ENCODE results near the gene SLC1A4.

The SLC1A4 gene

DNA sequence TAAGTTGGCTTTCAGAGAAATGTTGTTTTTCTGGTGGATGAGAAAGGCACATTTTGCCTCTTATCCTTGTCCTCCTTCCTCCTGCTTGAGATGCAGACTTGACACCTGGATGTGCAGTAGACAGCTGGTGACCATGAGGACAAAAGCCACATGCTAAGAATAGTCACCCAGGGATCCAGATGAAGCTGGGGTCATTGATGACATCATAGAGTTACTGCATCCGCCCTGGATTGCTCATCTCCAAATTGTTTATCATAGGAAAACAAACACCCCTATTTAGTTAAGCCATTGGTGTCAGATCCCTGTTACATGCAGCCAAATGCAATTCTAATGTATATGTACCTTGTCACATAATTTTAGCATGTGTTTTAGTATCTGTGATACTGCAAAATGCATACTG lies 16.3 kb upstream of the SLC1A4 start:
- Mint-ChIP-seq H3K27ac (no peak overlapping the region), H3K36me3 (ENCODE audit: insufficient read depth) (no peaks in the 10 kb centered on the region), H3K4me3 (no peak overlapping the region), H3K9me3 (no peaks in the 10 kb centered on the region), H3K27me3 (no peaks in the 10 kb centered on the region), H3K4me1 (ENCODE audit: low read depth in 2 of 2) (no peaks in the 10 kb centered on the region)
- no peak for ATAC-seq (replicated peaks)
- DNase-seq = no peak

DNA sequence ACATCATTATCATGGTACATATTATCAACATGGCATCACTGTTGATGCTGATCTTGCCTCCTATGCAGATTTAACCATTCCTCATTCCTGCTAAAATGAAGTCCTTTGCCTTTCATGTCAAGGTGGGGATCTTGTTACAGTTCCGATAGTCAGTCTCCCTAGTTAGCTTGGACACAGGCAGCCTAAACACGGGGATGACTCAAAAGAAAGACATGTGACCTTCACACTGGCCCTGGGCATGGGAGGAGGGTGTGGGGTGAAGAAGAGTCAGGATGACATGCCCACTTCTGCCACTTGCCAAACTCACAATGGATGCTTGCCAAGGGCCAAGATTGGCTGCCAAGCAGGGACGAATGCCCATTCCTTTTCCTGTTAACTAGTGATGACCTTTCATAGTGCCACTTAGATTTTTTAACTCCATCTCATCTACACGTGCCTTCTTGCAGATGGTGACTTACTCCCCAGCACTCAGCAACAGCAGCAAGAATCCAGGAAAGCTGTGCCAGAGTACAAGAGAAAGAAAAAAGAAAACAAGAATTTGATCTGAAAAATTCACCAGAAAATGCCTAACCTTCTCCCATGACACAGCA lies 13.9 kb upstream of the SLC1A4 start:
- Mint-ChIP-seq H3K36me3 (ENCODE audit: insufficient read depth) (no peaks in the 10 kb centered on the region), H3K27me3 (no peaks in the 10 kb centered on the region), H3K4me3 (no peak overlapping the region), H3K9me3 (no peaks in the 10 kb centered on the region), H3K4me1 (ENCODE audit: low read depth in 2 of 2) (no peaks in the 10 kb centered on the region), H3K27ac (peak overlapping the region in 1 of 2 donors; percentile 51)
- ATAC-seq (replicated peaks) (no peak), DNase-seq (no peak)

DNA sequence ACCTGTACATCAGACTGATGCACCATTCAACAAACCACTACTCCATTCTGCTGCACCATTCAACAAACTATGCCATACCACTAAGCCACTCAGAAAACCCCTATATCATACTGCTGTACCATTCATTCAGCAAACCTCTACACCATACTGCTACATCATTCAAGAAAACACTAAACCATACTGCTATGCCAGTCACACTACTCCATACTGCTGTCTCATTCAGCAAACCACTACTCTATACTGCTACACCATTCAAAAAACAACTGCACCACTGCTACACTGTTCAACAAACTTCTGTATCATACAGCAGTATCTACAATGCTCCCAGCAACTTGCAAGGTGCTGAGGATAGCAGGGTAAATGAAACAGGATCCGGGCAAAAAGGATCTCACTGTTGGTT lies 12.9 kb upstream of the SLC1A4 start:
- no peak overlapping the region for H3K27ac Mint-ChIP-seq
- H3K4me3 Mint-ChIP-seq = no peak overlapping the region
- no peaks in the 10 kb centered on the region for H3K4me1 Mint-ChIP-seq (ENCODE audit: low read depth in 2 of 2)
- H3K36me3 Mint-ChIP-seq (ENCODE audit: insufficient read depth) = no peaks in the 10 kb centered on the region
- no peaks in the 10 kb centered on the region for H3K27me3 Mint-ChIP-seq
- DNase-seq (no peak), ATAC-seq (replicated peaks) (no peak)
- H3K9me3 Mint-ChIP-seq = no peaks in the 10 kb centered on the region

DNA sequence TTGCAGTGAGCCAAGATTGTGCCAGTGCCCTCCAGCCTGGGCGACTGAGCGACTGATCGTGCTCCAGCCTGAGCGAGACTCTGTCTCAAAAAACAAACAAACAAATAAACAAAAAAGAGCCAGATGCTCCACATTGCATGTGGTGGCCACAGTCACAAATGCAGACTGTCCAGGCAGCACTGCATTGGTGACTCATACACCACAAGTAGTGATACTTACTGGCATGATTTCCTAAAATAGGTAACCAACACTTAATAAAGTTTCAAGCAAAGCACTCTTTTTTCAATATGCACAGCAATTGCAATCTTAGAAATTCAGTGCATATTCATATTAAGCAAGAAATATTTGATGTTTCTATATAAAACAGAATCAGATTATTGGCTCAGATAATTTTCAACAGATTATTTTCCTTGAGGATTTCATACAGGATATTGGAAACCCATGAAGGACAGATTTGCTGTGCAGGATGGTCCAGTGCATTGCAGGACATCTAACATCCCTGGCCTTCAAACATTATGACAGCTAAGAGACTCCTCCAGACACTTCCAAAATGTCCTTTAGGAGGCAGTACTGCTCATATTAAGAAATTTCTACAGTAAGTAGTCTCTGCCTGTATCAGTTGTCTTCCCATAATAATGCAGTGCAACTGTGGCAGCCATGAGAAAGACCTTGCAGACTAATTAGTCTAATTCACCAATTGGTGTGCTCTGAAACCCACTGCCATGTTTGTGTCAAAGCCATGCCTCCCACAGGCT lies 10.5 kb upstream of the SLC1A4 start:
- Mint-ChIP-seq H3K9me3 (no peaks in the 10 kb centered on the region), H3K4me1 (ENCODE audit: low read depth in 2 of 2) (no peaks in the 10 kb centered on the region), H3K27ac (no peak overlapping the region), H3K27me3 (no peaks in the 10 kb centered on the region), H3K4me3 (no peak overlapping the region), H3K36me3 (ENCODE audit: insufficient read depth) (no peaks in the 10 kb centered on the region)
- no peak for DNase-seq
- ATAC-seq (replicated peaks) = peak; percentile 56

DNA sequence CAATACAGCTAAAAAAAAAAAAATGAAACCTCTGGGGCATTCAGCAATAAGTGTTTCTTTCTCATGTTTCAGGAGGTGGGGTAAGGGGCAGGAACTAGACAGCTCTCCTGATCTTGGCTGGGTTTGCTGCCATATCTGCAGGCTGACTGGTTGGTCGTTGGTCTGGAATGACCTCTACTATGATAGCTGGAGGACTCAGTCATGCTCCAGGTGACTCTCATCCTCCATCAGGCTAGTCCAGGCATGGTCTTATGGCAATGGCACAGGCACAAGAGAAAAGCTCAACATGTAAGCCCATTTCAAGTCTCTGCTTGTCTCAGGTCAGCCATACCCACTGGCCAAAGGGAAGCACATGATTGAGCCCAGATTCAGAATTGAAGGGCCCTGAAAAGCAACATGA lies 9.5 kb upstream of the SLC1A4 start:
- Mint-ChIP-seq H3K27ac (no peak overlapping the region), H3K4me1 (ENCODE audit: low read depth in 2 of 2) (no peaks in the 10 kb centered on the region)

DNA sequence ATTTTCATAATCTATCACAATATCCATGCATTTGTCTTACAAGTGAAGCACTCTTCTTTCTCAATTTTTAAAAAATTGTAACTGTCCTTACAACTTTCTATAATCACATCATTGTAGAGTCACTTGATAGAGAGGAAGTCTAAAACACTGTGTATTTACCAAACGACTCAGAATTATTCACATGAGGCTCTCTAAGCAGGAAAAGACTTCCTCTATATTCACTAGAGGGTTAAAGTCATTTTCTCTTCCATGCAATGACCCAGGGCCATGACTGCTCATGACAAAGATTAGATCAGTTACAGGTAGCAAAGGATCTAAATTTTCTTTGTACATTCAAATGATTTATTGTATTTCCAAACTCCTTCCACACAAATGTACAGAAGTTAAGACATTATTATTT lies 9.0 kb upstream of the SLC1A4 start:
- Mint-ChIP-seq H3K27me3 (no peaks in the 10 kb centered on the region), H3K4me3 (no peak overlapping the region), H3K36me3 (ENCODE audit: insufficient read depth) (no peaks in the 10 kb centered on the region), H3K27ac (no peak overlapping the region), H3K9me3 (no peaks in the 10 kb centered on the region), H3K4me1 (ENCODE audit: low read depth in 2 of 2) (no peaks in the 10 kb centered on the region)
- no peak for ATAC-seq (replicated peaks)
- no peak for DNase-seq

More for the DNA sequence above, 9.5 kb upstream of the SLC1A4 start:
- no peak for ATAC-seq (replicated peaks)
- H3K4me3 Mint-ChIP-seq = no peak overlapping the region
- no peaks in the 10 kb centered on the region for H3K36me3 Mint-ChIP-seq (ENCODE audit: insufficient read depth)
- no peaks in the 10 kb centered on the region for H3K27me3 Mint-ChIP-seq
- no peak for DNase-seq
- H3K9me3 Mint-ChIP-seq = no peaks in the 10 kb centered on the region

DNA sequence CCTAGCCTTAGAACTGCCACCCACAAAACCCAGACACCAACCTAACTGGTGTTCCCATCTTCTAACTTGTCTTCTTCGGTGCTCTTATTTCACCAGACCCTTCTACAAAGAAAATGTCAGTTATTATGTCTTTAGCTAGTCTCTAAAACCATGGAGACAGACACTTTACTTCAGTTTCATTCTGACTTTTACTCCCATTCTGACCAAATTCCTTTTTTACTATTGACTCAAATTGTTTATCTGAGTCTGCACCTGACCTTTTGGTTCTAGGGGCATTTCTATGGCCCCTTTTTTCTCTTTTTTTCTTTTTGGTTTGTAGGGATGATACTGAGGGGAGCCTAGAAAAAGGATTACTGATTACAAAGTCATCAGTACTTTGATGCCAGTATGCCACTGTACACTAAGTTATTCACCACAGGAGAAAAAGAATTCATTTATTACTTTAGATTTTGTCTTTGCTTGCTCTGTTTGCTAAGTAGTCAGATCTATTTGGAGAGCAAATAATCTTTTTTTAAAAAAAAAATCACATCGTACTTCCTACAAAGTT lies 6.8 kb upstream of the SLC1A4 start:
- no peak for ATAC-seq (replicated peaks)
- no peak overlapping the region for H3K27ac Mint-ChIP-seq

DNA sequence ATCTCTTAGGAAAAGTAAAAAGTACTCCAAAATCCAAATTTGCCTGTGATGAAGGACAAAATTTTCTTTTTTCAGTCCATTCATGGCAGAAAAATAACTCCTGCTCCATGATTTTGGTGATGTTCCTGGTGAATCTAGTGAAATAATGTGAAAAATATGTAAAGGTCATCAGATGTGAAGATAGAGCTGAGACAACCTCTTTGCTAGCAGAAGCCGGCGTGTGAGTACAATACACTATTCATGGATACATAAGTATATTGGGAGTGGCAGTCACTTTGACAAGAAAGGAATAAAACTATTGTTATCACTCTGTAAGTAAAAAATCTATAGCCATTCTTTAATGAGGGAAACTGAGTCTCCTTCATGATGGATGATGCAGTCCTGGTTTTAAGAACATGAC lies 6.3 kb upstream of the SLC1A4 start:
- Mint-ChIP-seq H3K4me1 (ENCODE audit: low read depth in 2 of 2) (peaks cover 9% of the 10 kb centered on the region in 2 donors), H3K36me3 (ENCODE audit: insufficient read depth) (no peaks in the 10 kb centered on the region), H3K9me3 (no peaks in the 10 kb centered on the region), H3K27ac (no peak overlapping the region), H3K27me3 (no peaks in the 10 kb centered on the region), H3K4me3 (no peak overlapping the region)
- DNase-seq (no peak), ATAC-seq (replicated peaks) (no peak)

More for the DNA sequence above, 6.8 kb upstream of the SLC1A4 start:
- Mint-ChIP-seq H3K36me3 (ENCODE audit: insufficient read depth) (no peaks in the 10 kb centered on the region), H3K4me3 (no peak overlapping the region), H3K9me3 (no peaks in the 10 kb centered on the region), H3K27me3 (no peaks in the 10 kb centered on the region), H3K4me1 (ENCODE audit: low read depth in 2 of 2) (peaks cover 6 to 9% of the 10 kb centered on the region in 2 donors)
- DNase-seq = no peak

DNA sequence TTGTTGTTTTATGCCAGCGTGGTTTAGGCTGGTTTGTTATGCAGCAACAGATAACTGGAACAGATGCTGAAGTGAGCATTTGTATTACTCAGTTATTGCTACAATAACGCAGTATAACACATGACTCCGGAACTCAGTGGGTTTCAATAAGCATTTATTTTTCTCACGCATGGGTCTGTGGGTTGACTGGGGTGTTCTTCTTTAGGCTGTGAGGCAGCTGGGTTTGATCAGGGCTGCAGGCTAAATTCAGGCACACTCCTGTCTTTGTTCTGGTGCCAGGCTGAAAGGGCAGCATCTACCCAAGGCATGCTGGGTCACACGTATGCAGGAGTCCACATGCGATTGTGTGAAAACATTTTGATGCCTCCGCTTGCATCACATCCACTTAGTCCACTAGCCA lies 3.8 kb upstream of the SLC1A4 start:
- ATAC-seq (replicated peaks) (no peak), DNase-seq (no peak)
- Mint-ChIP-seq H3K4me3 (no peak overlapping the region), H3K27ac (peak overlapping the region in 1 of 2 donors; percentile 41), H3K4me1 (ENCODE audit: low read depth in 2 of 2) (peaks cover 16 to 17% of the 10 kb centered on the region in 2 donors), H3K9me3 (no peaks in the 10 kb centered on the region), H3K36me3 (ENCODE audit: insufficient read depth) (peaks cover 3% of the 10 kb centered on the region), H3K27me3 (no peaks in the 10 kb centered on the region)

DNA sequence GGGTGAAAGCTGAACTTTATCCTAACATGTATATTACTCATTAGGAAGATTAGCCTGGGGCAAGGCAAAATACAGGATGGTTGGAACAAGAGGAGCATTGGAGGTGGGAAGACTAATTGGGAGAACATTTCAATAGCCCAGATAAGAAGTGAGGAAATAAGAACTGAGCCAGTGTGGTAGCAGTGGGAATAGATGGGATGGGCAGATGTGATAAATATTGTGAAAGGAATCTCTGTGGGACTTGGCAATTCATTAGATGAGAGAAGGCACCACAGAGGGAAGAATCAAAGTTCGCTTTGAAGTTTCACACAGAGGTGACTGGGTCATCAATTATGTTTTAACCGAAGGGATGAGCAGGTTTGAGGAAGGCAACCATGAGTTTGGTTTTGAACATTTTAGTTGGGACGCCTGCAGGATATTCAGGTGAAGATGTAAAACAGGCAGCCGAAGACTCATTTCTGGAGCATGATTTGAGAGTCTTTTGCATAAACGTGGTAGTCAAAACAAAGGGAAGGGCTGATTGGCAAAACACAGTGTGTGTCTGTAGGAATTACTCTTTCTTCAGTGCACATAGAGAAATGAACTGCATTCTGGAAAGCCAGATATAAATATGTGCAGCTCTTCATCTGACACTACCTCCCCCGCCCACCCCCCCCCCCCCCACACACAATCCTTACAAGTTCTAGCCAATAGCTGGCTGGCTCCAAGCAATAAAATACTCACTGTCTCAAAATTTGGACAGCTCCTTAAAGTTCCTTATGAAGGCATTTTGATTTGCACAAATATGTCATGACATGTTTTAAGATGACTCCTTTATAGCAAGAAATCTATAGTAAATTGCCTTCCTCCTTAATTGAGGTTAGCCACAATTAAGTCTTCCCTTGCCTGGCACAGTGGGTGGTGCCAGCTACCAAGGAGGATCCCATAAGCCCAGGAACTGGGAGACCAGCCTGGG lies 1.9 kb upstream of the SLC1A4 start:
- Mint-ChIP-seq H3K9me3 (no peaks in the 10 kb centered on the region), H3K36me3 (ENCODE audit: insufficient read depth) (peaks cover 6% of the 10 kb centered on the region), H3K4me1 (ENCODE audit: low read depth in 2 of 2) (peaks cover 23 to 24% of the 10 kb centered on the region in 2 donors), H3K4me3 (peak overlapping the region; percentile 89 to 92), H3K27me3 (no peaks in the 10 kb centered on the region), H3K27ac (peak overlapping the region; percentile 49 to 58)
- DNase-seq (no peak), ATAC-seq (replicated peaks) (no peak)

DNA sequence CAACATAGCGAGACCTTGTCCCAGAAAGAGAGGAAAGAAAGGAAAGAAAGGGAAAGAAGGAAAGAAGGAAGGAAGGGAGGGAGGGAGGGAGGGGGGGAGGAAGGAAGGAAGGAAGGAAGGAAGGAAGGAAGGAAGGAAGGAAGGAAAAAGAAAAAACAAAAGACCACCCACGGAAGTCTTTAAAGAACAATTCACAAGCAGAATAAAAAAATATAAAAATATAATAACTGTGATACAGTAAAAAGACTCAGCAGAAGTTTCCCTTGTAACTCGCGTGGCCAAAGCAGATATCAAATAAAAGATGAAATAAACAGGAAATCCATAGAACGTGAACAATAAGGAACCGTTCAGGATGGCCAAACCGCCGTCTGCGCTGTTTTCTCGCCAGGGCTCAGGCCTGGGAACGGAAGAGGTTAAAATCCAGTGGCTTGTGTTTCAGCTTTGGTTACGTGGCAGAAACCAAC lies 1.2 kb upstream of the SLC1A4 start:
- DNase-seq (no peak), ATAC-seq (replicated peaks) (no peak)
- H3K36me3 Mint-ChIP-seq (ENCODE audit: insufficient read depth) = peaks cover 6% of the 10 kb centered on the region
- H3K27ac Mint-ChIP-seq = peak overlapping the region; percentile 49 to 58
- H3K27me3 Mint-ChIP-seq = no peaks in the 10 kb centered on the region
- peaks cover 26 to 28% of the 10 kb centered on the region in 2 donors for H3K4me1 Mint-ChIP-seq (ENCODE audit: low read depth in 2 of 2)
- H3K9me3 Mint-ChIP-seq = no peaks in the 10 kb centered on the region
- peak overlapping the region; percentile 89 to 92 for H3K4me3 Mint-ChIP-seq

DNA sequence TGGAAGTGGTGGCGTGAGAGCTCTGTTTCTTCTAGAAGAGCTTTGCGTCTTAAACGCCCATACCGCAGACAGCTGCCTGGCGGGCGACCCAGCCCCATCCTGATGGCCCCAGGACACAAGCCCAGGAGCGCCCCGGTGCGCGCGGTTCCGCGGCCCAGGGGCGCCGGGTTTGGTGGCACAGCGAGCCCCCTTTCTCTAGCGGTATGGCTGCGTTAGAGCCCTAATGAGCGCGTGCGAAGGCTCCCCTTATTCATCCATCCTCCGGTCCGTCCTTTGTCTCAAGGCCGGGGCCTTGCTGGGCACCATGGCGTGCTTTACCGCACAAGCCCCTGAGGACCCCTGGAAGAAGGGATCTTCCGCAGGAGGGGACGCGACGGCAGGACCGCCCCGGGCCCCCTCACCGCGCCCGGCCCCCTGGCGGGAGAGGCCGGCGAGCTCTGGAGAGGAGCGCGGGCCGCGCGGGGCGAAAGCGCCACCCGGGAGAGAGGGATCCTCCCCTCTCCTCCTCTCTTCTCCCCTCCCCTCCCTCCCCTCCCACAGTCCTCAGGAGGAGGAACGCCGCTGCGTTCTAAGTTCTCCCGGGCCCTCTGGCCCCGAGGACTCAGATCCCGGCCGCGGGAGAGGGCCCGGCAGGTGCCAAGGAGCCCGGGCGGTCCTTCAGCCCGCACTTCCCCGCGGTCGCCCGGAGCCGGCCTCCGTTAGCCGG lies 626 bp upstream of the SLC1A4 start:
- ATAC-seq (replicated peaks) (peak; percentile 50), DNase-seq (peak; percentile 26 to 55 (median 39))
- H3K27ac Mint-ChIP-seq = peak overlapping the region; percentile 49 to 58
- H3K27me3 Mint-ChIP-seq = no peaks in the 10 kb centered on the region
- no peaks in the 10 kb centered on the region for H3K9me3 Mint-ChIP-seq
- H3K4me3 Mint-ChIP-seq = peak overlapping the region; percentile 89 to 92
- peaks cover 6% of the 10 kb centered on the region for H3K36me3 Mint-ChIP-seq (ENCODE audit: insufficient read depth)
- H3K4me1 Mint-ChIP-seq (ENCODE audit: low read depth in 2 of 2) = peaks cover 26 to 28% of the 10 kb centered on the region in 2 donors

Measured in effector memory CD8-positive, alpha-beta T cell (primary cell).